ENCODE measurements around the gene ZNF628.
"Not testable (repeated sequence)": the region's sequence is repeated elsewhere in the genome, so short reads cannot be mapped to it uniquely, and the experiment has no call there.

Gene ZNF628

GRCh38 chr19:55488986-55489710 lies 12.7 kb downstream of the ZNF628 start:
- Histone ChIP-seq H3K4me1 (ENCODE audit: insufficient read depth, low read length) (peaks cover 17% of the 10 kb centered on the region; the same call in 1 of the 2 replicates), H3K9ac (ENCODE audit: low read depth, low read length) (no peak overlapping the region; the same call in 1 of the 2 replicates)

GRCh38 chr19:55489711-55490477 lies 13.5 kb downstream of the ZNF628 start:
- Histone ChIP-seq H3K36me3 (ENCODE audit: insufficient read depth, low read length) (no peaks in the 10 kb centered on the region), H3K4me1 (ENCODE audit: insufficient read depth, low read length) (peaks cover 14% of the 10 kb centered on the region; the same call in 1 of the 2 replicates), H3K9me3 (ENCODE audit: control insufficient read depth, insufficient read depth, low read length) (no peaks in the 10 kb centered on the region), H3K9ac (ENCODE audit: low read depth, low read length) (no peak overlapping the region; the same call in 1 of the 2 replicates)

More at GRCh38 chr19:55488986-55489710, 12.7 kb downstream of the ZNF628 start:
- Histone ChIP-seq H3K9me3 (ENCODE audit: control insufficient read depth, insufficient read depth, low read length) (no peaks in the 10 kb centered on the region), H3K36me3 (ENCODE audit: insufficient read depth, low read length) (no peaks in the 10 kb centered on the region)

GRCh38 chr19:55490478-55491432 lies 14.3 kb downstream of the ZNF628 start:
- Histone ChIP-seq H3K9me3 (ENCODE audit: control insufficient read depth, insufficient read depth, low read length) (no peaks in the 10 kb centered on the region), H3K36me3 (ENCODE audit: insufficient read depth, low read length) (no peaks in the 10 kb centered on the region), H3K9ac (ENCODE audit: low read depth, low read length) (no peak overlapping the region), H3K4me1 (ENCODE audit: insufficient read depth, low read length) (peaks cover 18% of the 10 kb centered on the region; the same call in 1 of the 2 replicates)

GRCh38 chr19:55491546-55492360 lies 15.3 kb downstream of the ZNF628 start:
- H3K9ac ChIP-seq (ENCODE audit: low read depth, low read length), result no peak overlapping the region
- no peaks in the 10 kb centered on the region for H3K9me3 ChIP-seq (ENCODE audit: control insufficient read depth, insufficient read depth, low read length)
- peaks cover 23% of the 10 kb centered on the region; the same call in 1 of the 2 replicates for H3K4me1 ChIP-seq (ENCODE audit: insufficient read depth, low read length)
- H3K36me3 ChIP-seq (ENCODE audit: insufficient read depth, low read length), result no peaks in the 10 kb centered on the region

- H3K4me1 ChIP-seq (ENCODE audit: insufficient read depth, low read length), result peaks cover 22% of the 10 kb centered on the region
- H3K36me3 ChIP-seq (ENCODE audit: insufficient read depth, low read length), result no peaks in the 10 kb centered on the region
- no peak overlapping the region for H3K9ac ChIP-seq (ENCODE audit: low read depth, low read length)
- no peaks in the 10 kb centered on the region for H3K9me3 ChIP-seq (ENCODE audit: control insufficient read depth, insufficient read depth, low read length)
These were observed 16.0 kb downstream of the ZNF628 start for GRCh38 chr19:55492362-55492944.

- no peaks in the 10 kb centered on the region for H3K36me3 ChIP-seq (ENCODE audit: insufficient read depth, low read length)
- no peak overlapping the region for H3K9ac ChIP-seq (ENCODE audit: low read depth, low read length)
- H3K4me1 ChIP-seq (ENCODE audit: insufficient read depth, low read length), result peaks cover 22% of the 10 kb centered on the region
- H3K9me3 ChIP-seq (ENCODE audit: control insufficient read depth, insufficient read depth, low read length), result no peaks in the 10 kb centered on the region
These were observed 16.7 kb downstream of the ZNF628 start for GRCh38 chr19:55493052-55493644.

GRCh38 chr19:55493645-55494171 lies 17.3 kb downstream of the ZNF628 start:
- Histone ChIP-seq H3K9me3 (ENCODE audit: control insufficient read depth, insufficient read depth, low read length) (no peaks in the 10 kb centered on the region), H3K4me1 (ENCODE audit: insufficient read depth, low read length) (peaks cover 22% of the 10 kb centered on the region), H3K36me3 (ENCODE audit: insufficient read depth, low read length) (no peaks in the 10 kb centered on the region), H3K9ac (ENCODE audit: low read depth, low read length) (no peak overlapping the region)

GRCh38 chr19:55494172-55494761 lies 17.9 kb downstream of the ZNF628 start:
- H3K9me3 ChIP-seq (ENCODE audit: control insufficient read depth, insufficient read depth, low read length), result no peaks in the 10 kb centered on the region
- peaks cover 20% of the 10 kb centered on the region for H3K4me1 ChIP-seq (ENCODE audit: insufficient read depth, low read length)
- no peak overlapping the region for H3K9ac ChIP-seq (ENCODE audit: low read depth, low read length)
- no peaks in the 10 kb centered on the region for H3K36me3 ChIP-seq (ENCODE audit: insufficient read depth, low read length)

- no peak overlapping the region for H3K9ac ChIP-seq (ENCODE audit: low read depth, low read length)
- H3K9me3 ChIP-seq (ENCODE audit: control insufficient read depth, insufficient read depth, low read length), result no peaks in the 10 kb centered on the region
These were observed 19.4 kb downstream of the ZNF628 start for GRCh38 chr19:55495646-55496349.

GRCh38 chr19:55496820-55497219 lies 20.4 kb downstream of the ZNF628 start:
- H3K4me1 ChIP-seq (ENCODE audit: insufficient read depth, low read length), result peaks cover 15% of the 10 kb centered on the region
- not testable (repeated sequence) for H3K9me3 ChIP-seq (ENCODE audit: control insufficient read depth, insufficient read depth, low read length); H3K36me3 ChIP-seq (ENCODE audit: insufficient read depth, low read length); H3K9ac ChIP-seq (ENCODE audit: low read depth, low read length)

More at GRCh38 chr19:55495646-55496349, 19.4 kb downstream of the ZNF628 start:
- H3K4me1 ChIP-seq (ENCODE audit: insufficient read depth, low read length), result peaks cover 15% of the 10 kb centered on the region
- no peaks in the 10 kb centered on the region for H3K36me3 ChIP-seq (ENCODE audit: insufficient read depth, low read length)

- Histone ChIP-seq H3K9ac (ENCODE audit: low read depth, low read length) (no peak overlapping the region), H3K36me3 (ENCODE audit: insufficient read depth, low read length) (no peaks in the 10 kb centered on the region), H3K4me1 (ENCODE audit: insufficient read depth, low read length) (peaks cover 15% of the 10 kb centered on the region), H3K9me3 (ENCODE audit: control insufficient read depth, insufficient read depth, low read length) (no peaks in the 10 kb centered on the region)
These were observed 21.3 kb downstream of the ZNF628 start for GRCh38 chr19:55497763-55498162.

- peaks cover 15% of the 10 kb centered on the region for H3K4me1 ChIP-seq (ENCODE audit: insufficient read depth, low read length)
- H3K9ac ChIP-seq (ENCODE audit: low read depth, low read length), result no peak overlapping the region
- peaks cover 4% of the 10 kb centered on the region; the same call in 1 of the 2 replicates for H3K9me3 ChIP-seq (ENCODE audit: control insufficient read depth, insufficient read depth, low read length)
- no peaks in the 10 kb centered on the region for H3K36me3 ChIP-seq (ENCODE audit: insufficient read depth, low read length)
These were observed 21.9 kb downstream of the ZNF628 start for GRCh38 chr19:55498246-55498840.

All from ES-I3 (cell line).